Immature natural killer cell (primary cell): ENCODE results near the gene CACNG6. TPM values are rescaled to one million over a fixed set of nuclear protein-coding genes. Genes with fewer than 3 reads are reported as not detected.

Experiments
- DNase-seq, 3 donors: peaks; one replicate each; pipeline ENCODE4 v3.0.0; 2022; ENCODE audit warnings: mixed read lengths in 1 of 3
- H3K27ac Mint-ChIP-seq, 6 donors: one replicate each; pipeline ENCODE4 v1.8.0; 2020; ENCODE audit warnings: mixed read lengths in 6 of 6, mild to moderate bottlenecking in 5 of 6, inconsistent platforms in 4 of 6, moderate library complexity in 3 of 6
- H3K27me3 Mint-ChIP-seq, 3 donors: one replicate each; pipeline ENCODE4 v1.8.0; 2020 to 2021; ENCODE audit warnings: low read depth in 3 of 3, mild to moderate bottlenecking in 3 of 3, mixed read lengths in 3 of 3, moderate library complexity in 3 of 3, inconsistent platforms in 1 of 3
- H3K36me3 Mint-ChIP-seq, 3 donors: one replicate each; pipeline ENCODE4 v1.8.0; 2020; ENCODE audit warnings: mixed read lengths in 3 of 3, inconsistent platforms in 2 of 3, mild to moderate bottlenecking in 2 of 3
- H3K4me1 Mint-ChIP-seq, 2 donors: one replicate each; pipeline ENCODE4 v1.8.0; 2020; ENCODE audit warnings: inconsistent platforms in 2 of 2, mild to moderate bottlenecking in 2 of 2, mixed read lengths in 2 of 2, moderate library complexity in 1 of 2
- H3K4me3 Mint-ChIP-seq, 5 donors: one replicate each; pipeline ENCODE4 v1.8.0; 2020; ENCODE audit warnings: mild to moderate bottlenecking in 5 of 5, mixed read lengths in 5 of 5, inconsistent platforms in 3 of 5, moderate library complexity in 3 of 5
- H3K9me3 Mint-ChIP-seq, 6 donors: one replicate each; pipeline ENCODE4 v1.8.0; 2020; ENCODE audit warnings: mild to moderate bottlenecking in 6 of 6, mixed read lengths in 6 of 6, inconsistent platforms in 4 of 6, moderate library complexity in 3 of 6
- polyA plus RNA-seq, 3 donors: library from polyadenylated mRNA; unstranded; fragments of 300-500 nt; fragmentation: Illumina TruSeq; gene quantifications; one replicate each; pipeline ENCODE4 v1.2.3, GENCODE V29; 2021

CACNG6 gene
- polyA plus RNA-seq, 3 donors from 2014 or later = not detected

GRCh38 chr19:53958823-53959757 lies 32.3 kb upstream of the CACNG6 start:
- Mint-ChIP-seq H3K4me3 (peak overlapping the region in 1 of 5 donors; percentile 27), H3K4me1 (no peaks in the 10 kb centered on the region), H3K9me3 (peaks cover 0 to 2% (median 0%) of the 10 kb centered on the region in 6 donors), H3K27me3 (peaks cover 25 to 47% (median 31%) of the 10 kb centered on the region in 3 donors), H3K36me3 (peaks cover 0 to 4% (median 0%) of the 10 kb centered on the region in 3 donors), H3K27ac (no peak overlapping the region)
- no peak for DNase-seq

GRCh38 chr19:53960187-53960586 lies 31.2 kb upstream of the CACNG6 start:
- peaks cover 28 to 51% (median 35%) of the 10 kb centered on the region in 3 donors for H3K27me3 Mint-ChIP-seq

GRCh38 chr19:53960886-53961285 lies 30.6 kb upstream of the CACNG6 start:
- peaks cover 0 to 2% (median 0%) of the 10 kb centered on the region in 6 donors for H3K9me3 Mint-ChIP-seq
- H3K36me3 Mint-ChIP-seq = peaks cover 0 to 4% (median 0%) of the 10 kb centered on the region in 3 donors
- H3K27ac Mint-ChIP-seq = no peak overlapping the region
- peaks cover 0 to 2% of the 10 kb centered on the region in 2 donors for H3K4me1 Mint-ChIP-seq
- H3K27me3 Mint-ChIP-seq = peaks cover 28 to 48% (median 39%) of the 10 kb centered on the region in 3 donors
- no peak for DNase-seq
- no peak overlapping the region for H3K4me3 Mint-ChIP-seq

More at GRCh38 chr19:53960187-53960586, 31.2 kb upstream of the CACNG6 start:
- H3K9me3 Mint-ChIP-seq = peaks cover 0 to 2% (median 0%) of the 10 kb centered on the region in 6 donors
- no peak for DNase-seq
- H3K4me1 Mint-ChIP-seq = peaks cover 0 to 2% of the 10 kb centered on the region in 2 donors
- no peak overlapping the region for H3K4me3 Mint-ChIP-seq
- H3K36me3 Mint-ChIP-seq = peaks cover 0 to 4% (median 0%) of the 10 kb centered on the region in 3 donors
- no peak overlapping the region for H3K27ac Mint-ChIP-seq

GRCh38 chr19:53961523-53962356 lies 29.7 kb upstream of the CACNG6 start:
- peaks cover 0 to 2% of the 10 kb centered on the region in 2 donors for H3K4me1 Mint-ChIP-seq
- peaks cover 29 to 48% (median 39%) of the 10 kb centered on the region in 3 donors for H3K27me3 Mint-ChIP-seq
- H3K9me3 Mint-ChIP-seq = peaks cover 0 to 2% (median 0%) of the 10 kb centered on the region in 6 donors
- no peak overlapping the region for H3K27ac Mint-ChIP-seq
- H3K36me3 Mint-ChIP-seq = peaks cover 0 to 4% (median 0%) of the 10 kb centered on the region in 3 donors
- DNase-seq = no peak
- no peak overlapping the region for H3K4me3 Mint-ChIP-seq

GRCh38 chr19:53962887-53963431 lies 28.5 kb upstream of the CACNG6 start, which contains the start of gene CACNG8:
CACNG8 (plus strand) TSS chr19:53962937.
- no peak for DNase-seq
- Mint-ChIP-seq H3K9me3 (peaks cover 0 to 2% (median 0%) of the 10 kb centered on the region in 6 donors), H3K27ac (no peak within 1 kb of the TSS), H3K4me3 (no peak within 1 kb of the TSS), H3K4me1 (peaks cover 0 to 2% of the 10 kb centered on the region in 2 donors), H3K27me3 (peaks cover 24 to 44% (median 32%) of the 10 kb centered on the region in 3 donors), H3K36me3 (peaks cover 0 to 4% (median 0%) of the 10 kb centered on the region in 3 donors)

GRCh38 chr19:53965091-53965490 lies 26.3 kb upstream of the CACNG6 start:
- no peak overlapping the region for H3K4me3 Mint-ChIP-seq
- H3K4me1 Mint-ChIP-seq = peaks cover 0 to 2% of the 10 kb centered on the region in 2 donors
- H3K9me3 Mint-ChIP-seq = no peaks in the 10 kb centered on the region
- no peak overlapping the region for H3K27ac Mint-ChIP-seq
- no peaks in the 10 kb centered on the region for H3K36me3 Mint-ChIP-seq
- H3K27me3 Mint-ChIP-seq = peaks cover 16 to 31% (median 27%) of the 10 kb centered on the region in 3 donors
- no peak for DNase-seq

DNA sequence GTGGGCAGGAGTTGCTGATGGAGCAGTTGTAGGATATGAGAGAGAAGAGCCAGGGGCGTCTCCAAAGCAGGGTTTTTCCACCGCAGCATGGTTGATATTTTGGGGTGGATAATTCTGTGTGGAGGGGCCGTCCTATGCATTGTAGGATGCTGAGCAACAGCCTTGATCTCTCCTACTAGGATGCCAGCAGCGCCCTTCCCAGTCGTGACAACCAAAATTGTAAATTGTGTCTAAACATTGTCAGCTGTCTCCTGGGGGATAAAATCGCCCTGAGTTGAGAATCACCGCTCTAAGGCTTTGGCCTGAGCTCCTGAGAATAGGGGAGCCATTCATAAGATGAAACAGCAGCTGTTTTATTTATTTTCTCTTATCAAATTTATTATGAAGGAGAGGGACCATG lies 24.5 kb upstream of the CACNG6 start:
- DNase-seq = no peak
- Mint-ChIP-seq H3K4me1 (peaks cover 0 to 2% of the 10 kb centered on the region in 2 donors), H3K36me3 (no peaks in the 10 kb centered on the region), H3K4me3 (no peak overlapping the region), H3K27me3 (peaks cover 4 to 17% (median 15%) of the 10 kb centered on the region in 3 donors), H3K27ac (no peak overlapping the region), H3K9me3 (peaks cover 0 to 2% (median 0%) of the 10 kb centered on the region in 6 donors)

- Mint-ChIP-seq H3K36me3 (no peaks in the 10 kb centered on the region), H3K9me3 (peaks cover 0 to 2% (median 0%) of the 10 kb centered on the region in 6 donors), H3K4me3 (no peak overlapping the region), H3K27ac (no peak overlapping the region), H3K27me3 (peaks cover 1 to 13% (median 11%) of the 10 kb centered on the region in 3 donors), H3K4me1 (peaks cover 0 to 2% of the 10 kb centered on the region in 2 donors)
- no peak for DNase-seq
These were observed 22.1 kb upstream of the CACNG6 start for GRCh38 chr19:53969366-53969765.

- DNase-seq = no peak
- no peak overlapping the region for H3K4me3 Mint-ChIP-seq
- no peaks in the 10 kb centered on the region for H3K4me1 Mint-ChIP-seq
- H3K27ac Mint-ChIP-seq = no peak overlapping the region
- no peaks in the 10 kb centered on the region for H3K36me3 Mint-ChIP-seq
- H3K9me3 Mint-ChIP-seq = peaks cover 0 to 2% (median 0%) of the 10 kb centered on the region in 6 donors
- peaks cover 0 to 16% (median 2%) of the 10 kb centered on the region in 3 donors for H3K27me3 Mint-ChIP-seq
These were observed 19.8 kb upstream of the CACNG6 start for GRCh38 chr19:53971673-53972072.

DNA sequence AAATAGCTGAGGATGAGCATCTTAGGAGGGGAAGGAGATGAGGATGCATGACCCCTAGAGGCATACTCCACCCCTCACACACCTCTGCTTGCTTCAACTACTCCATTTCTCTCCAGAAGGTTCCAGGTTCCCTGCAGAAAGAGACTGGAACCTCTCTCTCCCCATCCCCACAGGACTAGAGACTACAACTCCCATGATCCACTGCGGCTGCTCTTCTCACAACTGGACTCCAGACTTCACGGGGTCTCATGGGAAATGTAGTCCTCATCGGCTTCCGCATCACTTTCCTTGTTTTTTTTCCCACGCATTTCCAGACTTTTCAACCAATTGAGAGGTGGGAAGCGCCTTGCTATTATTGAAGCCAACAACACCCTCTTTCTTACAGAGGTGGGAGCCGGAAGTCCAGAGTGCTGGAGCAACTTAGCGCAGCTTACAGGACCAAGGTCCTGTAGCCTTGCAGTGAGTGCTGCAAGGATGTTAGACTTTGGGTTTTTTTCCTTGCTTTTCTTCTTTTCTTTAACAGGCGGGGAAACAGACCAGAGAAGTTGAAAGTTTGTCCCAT lies 13.9 kb upstream of the CACNG6 start:
- Mint-ChIP-seq H3K36me3 (peaks cover 7 to 8% (median 7%) of the 10 kb centered on the region in 3 donors), H3K4me3 (peak overlapping the region; percentile 76 to 91 (median 83)), H3K27ac (peak overlapping the region in 2 of 6 donors; percentile 63 to 69), H3K9me3 (peaks cover 0 to 22% (median 4%) of the 10 kb centered on the region in 6 donors), H3K27me3 (peaks cover 11 to 36% (median 22%) of the 10 kb centered on the region in 3 donors), H3K4me1 (peaks cover 32 to 34% of the 10 kb centered on the region in 2 donors)
- peak; percentile 50 to 62 (median 58) for DNase-seq

DNA sequence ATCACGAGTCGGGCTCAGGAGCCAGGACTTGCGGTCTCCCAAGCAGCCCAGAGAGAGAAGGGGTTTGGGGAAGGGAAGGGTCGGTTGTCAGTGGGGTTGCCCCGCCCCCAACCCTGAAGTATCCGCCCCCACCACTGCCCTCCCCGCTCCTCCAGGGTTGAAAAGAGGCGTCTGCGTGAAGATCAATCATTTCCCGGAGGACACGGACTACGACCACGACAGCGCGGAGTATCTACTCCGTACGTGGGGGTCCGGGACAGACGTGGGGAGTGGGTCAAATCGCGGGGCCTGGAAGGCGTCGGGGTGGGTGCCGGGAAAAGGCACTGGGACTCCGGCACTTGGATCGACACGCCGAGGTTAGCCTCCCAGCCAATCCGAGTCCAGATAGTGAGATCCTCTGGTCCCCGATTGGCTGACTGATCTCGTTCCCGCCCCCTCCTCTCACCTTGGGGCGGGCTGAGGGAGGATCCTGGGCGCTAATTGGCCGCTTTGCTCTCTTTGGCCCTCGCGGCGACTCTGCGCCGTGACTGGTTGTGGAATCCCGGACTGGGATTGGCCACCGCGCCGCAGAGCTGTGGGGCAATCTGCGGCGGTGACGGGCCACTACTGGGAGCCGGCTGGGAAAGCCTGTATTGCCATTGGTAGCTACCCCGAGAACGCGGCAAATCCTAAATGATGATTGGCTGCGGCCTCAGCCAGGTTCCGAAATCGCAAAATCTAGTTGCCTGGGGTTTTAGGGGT lies 13.3 kb upstream of the CACNG6 start:
- H3K4me1 Mint-ChIP-seq = peaks cover 32 to 34% of the 10 kb centered on the region in 2 donors
- H3K36me3 Mint-ChIP-seq = peaks cover 7 to 8% (median 7%) of the 10 kb centered on the region in 3 donors
- peaks cover 0 to 22% (median 4%) of the 10 kb centered on the region in 6 donors for H3K9me3 Mint-ChIP-seq
- peak overlapping the region in 1 of 6 donors; percentile 69 for H3K27ac Mint-ChIP-seq
- H3K27me3 Mint-ChIP-seq = peaks cover 11 to 32% (median 22%) of the 10 kb centered on the region in 3 donors
- H3K4me3 Mint-ChIP-seq = peak overlapping the region; percentile 76 to 91 (median 83)
- DNase-seq = peak; percentile 24 to 36 (median 26)
